WTC11 (cell line): Measurements from ENCODE around the gene METTL9. TPM values are rescaled to one million over a fixed set of nuclear protein-coding genes. Genes with fewer than 3 reads are reported as not detected.

ENCODE experiments used
- ARID4B ChIP-seq: sonication (generic); formaldehyde crosslinking; IDR thresholded peaks from 2 replicates; pipeline ENCODE4 v1.8.0; 2023; ENCODE audit warnings: missing genetic modification reagents, mild to moderate bottlenecking, borderline replicate concordance
- ATF1 ChIP-seq: sonication (generic); formaldehyde crosslinking; IDR thresholded peaks from 2 replicates; pipeline ENCODE4 v1.8.1; 2023; ENCODE audit warnings: mild to moderate bottlenecking, moderate library complexity, missing genetic modification reagents
- CBFB ChIP-seq: sonication (generic); formaldehyde crosslinking; IDR thresholded peaks from 2 replicates; pipeline ENCODE4 v1.8.1; 2022; ENCODE audit warnings: mild to moderate bottlenecking, low read depth, missing genetic modification reagents
- CDX4 ChIP-seq: fragments of 250-450 bp; sonication (Bioruptor Pico); IDR thresholded peaks from 2 replicates; pipeline ENCODE4 v1.9.0; 2021; ENCODE audit warnings: moderate library complexity, mild to moderate bottlenecking, inconsistent platforms, borderline replicate concordance
- CREB1 ChIP-seq: sonication (generic); formaldehyde crosslinking; IDR thresholded peaks from 2 replicates; pipeline ENCODE4 v1.8.0; 2023; ENCODE audit warnings: mild to moderate bottlenecking, missing genetic modification reagents
- CREM ChIP-seq: sonication (generic); formaldehyde crosslinking; IDR thresholded peaks from 2 replicates; pipeline ENCODE4 v1.8.1; 2022; ENCODE audit warnings: mild to moderate bottlenecking, missing genetic modification reagents, moderate library complexity
- ETV6 ChIP-seq: sonication (generic); formaldehyde crosslinking; IDR thresholded peaks from 2 replicates; pipeline ENCODE4 v1.8.1; 2022; ENCODE audit warnings: mild to moderate bottlenecking, missing genetic modification reagents
- FOXJ3 ChIP-seq: sonication (generic); formaldehyde crosslinking; IDR thresholded peaks from 2 replicates; pipeline ENCODE4 v1.9.0; 2021; ENCODE audit warnings: missing genetic modification reagents, mild to moderate bottlenecking, borderline replicate concordance
- FOXP4 ChIP-seq: sonication (generic); formaldehyde crosslinking; IDR thresholded peaks from 2 replicates; pipeline ENCODE4 v1.8.0; 2022; ENCODE audit warnings: mild to moderate bottlenecking, missing genetic modification reagents
- HMGXB4 ChIP-seq: sonication (generic); formaldehyde crosslinking; IDR thresholded peaks from 2 replicates; pipeline ENCODE4 v1.8.1; 2023; ENCODE audit warnings: mild to moderate bottlenecking, moderate library complexity, missing genetic modification reagents
- JUN ChIP-seq: sonication (generic); formaldehyde crosslinking; IDR thresholded peaks from 2 replicates; pipeline ENCODE4 v1.8.0; 2023; ENCODE audit warnings: mild to moderate bottlenecking, missing genetic modification reagents
- MXD4 ChIP-seq: fragments of 250-450 bp; sonication (Bioruptor Pico); IDR thresholded peaks from 2 replicates; pipeline ENCODE4 v1.8.0; 2021; ENCODE audit warnings: mild to moderate bottlenecking, moderate library complexity, borderline replicate concordance
- NFATC4 ChIP-seq: fragments of 250-450 bp; sonication (Bioruptor Pico); IDR thresholded peaks from 2 replicates; pipeline ENCODE4 v1.9.0; 2021; ENCODE audit warnings: mild to moderate bottlenecking
- NR2C2 ChIP-seq: sonication (generic); formaldehyde crosslinking; IDR thresholded peaks from 2 replicates; pipeline ENCODE4 v1.8.0; 2022; ENCODE audit warnings: mild to moderate bottlenecking, missing genetic modification reagents
- NR3C1 ChIP-seq: sonication (generic); formaldehyde crosslinking; conservative IDR thresholded peaks from 2 replicates; pipeline ENCODE4 v1.8.1; 2023; ENCODE audit warnings: low read depth, mild to moderate bottlenecking, missing genetic modification reagents
- PREB ChIP-seq: sonication (generic); formaldehyde crosslinking; IDR thresholded peaks from 2 replicates; pipeline ENCODE4 v1.8.1; 2022; ENCODE audit warnings: mild to moderate bottlenecking, missing genetic modification reagents, moderate library complexity, borderline replicate concordance
- RELA ChIP-seq: sonication (generic); formaldehyde crosslinking; IDR thresholded peaks from 2 replicates; pipeline ENCODE4 v1.8.1; 2022; ENCODE audit warnings: missing genetic modification reagents, mild to moderate bottlenecking, borderline replicate concordance
- SOX15 ChIP-seq: fragments of 250-450 bp; sonication (Bioruptor Pico); IDR thresholded peaks from 2 replicates; pipeline ENCODE4 v1.9.0; 2021; ENCODE audit warnings: mild to moderate bottlenecking
- TCF7 ChIP-seq: sonication (generic); formaldehyde crosslinking; IDR thresholded peaks from 2 replicates; pipeline ENCODE4 v1.8.0; 2022; ENCODE audit warnings: mild to moderate bottlenecking, low read depth, missing genetic modification reagents, moderate library complexity
- TEAD4 ChIP-seq: sonication (generic); formaldehyde crosslinking; IDR thresholded peaks from 2 replicates; pipeline ENCODE4 v1.8.0; 2022; ENCODE audit warnings: mild to moderate bottlenecking, missing genetic modification reagents
- ZNF121 ChIP-seq: sonication (generic); formaldehyde crosslinking; IDR thresholded peaks from 2 replicates; pipeline ENCODE4 v1.8.0; 2023; ENCODE audit warnings: missing genetic modification reagents
- ZNF219 ChIP-seq: sonication (generic); formaldehyde crosslinking; IDR thresholded peaks from 2 replicates; pipeline ENCODE4 v1.8.0; 2023; ENCODE audit warnings: missing genetic modification reagents, mild to moderate bottlenecking, borderline replicate concordance
- ZNF232 ChIP-seq: sonication (generic); formaldehyde crosslinking; IDR thresholded peaks from 2 replicates; pipeline ENCODE4 v1.8.0; 2022; ENCODE audit warnings: mild to moderate bottlenecking, missing genetic modification reagents
- ZNF423 ChIP-seq: fragments of 250-450 bp; sonication (Bioruptor Pico); IDR thresholded peaks from 2 replicates; pipeline ENCODE4 v2.1.2; 2022; ENCODE audit warnings: mild to moderate bottlenecking, moderate library complexity
- ZNF512 ChIP-seq: sonication (generic); formaldehyde crosslinking; IDR thresholded peaks from 2 replicates; pipeline ENCODE4 v1.8.1; 2022; ENCODE audit warnings: missing genetic modification reagents, borderline replicate concordance
- total RNA-seq: library from RNA; stranded (reverse); gene quantifications from 3 replicates; pipeline ENCODE4 v1.2.3, GENCODE V29; 2021

The METTL9 gene
- total RNA-seq, 1 experiment from 2014 or later: 94.6 TPM

GRCh38 chr16:21599122-21600030 lies at the start of gene METTL9 (continued):
- no peak for TF ChIP-seq ZNF423 (CRISPR knock-in tag)
- no peak for TF ChIP-seq NFATC4 (CRISPR knock-in tag)
- no peak for TF ChIP-seq TEAD4
- peak; percentile 95 for TF ChIP-seq ETV6 (CRISPR knock-in tag)
- TF ChIP-seq PREB (CRISPR knock-in tag): 0 out of 2 replicates have a peak, but pooled peaks have one; percentile 74
- peak; percentile 92; the same call in 1 of the 2 replicates for TF ChIP-seq FOXP4
- no peak for TF ChIP-seq ZNF512 (CRISPR knock-in tag)
- TF ChIP-seq MXD4 (CRISPR knock-in tag): no peak
- TF ChIP-seq CDX4: no peak
- no peak for TF ChIP-seq ZNF121 (CRISPR knock-in tag)
- 0 out of 2 replicates have a peak, but pooled peaks have one; percentile 66 for TF ChIP-seq TCF7
- no peak for TF ChIP-seq NR2C2 (CRISPR knock-in tag)
- TF ChIP-seq NR3C1 (CRISPR knock-in tag): no peak
- TF ChIP-seq CREM (CRISPR knock-in tag): peak; percentile 67; the same call in 1 of the 2 replicates
- TF ChIP-seq CBFB (CRISPR knock-in tag): peak; percentile 97
- no peak for TF ChIP-seq FOXJ3 (CRISPR knock-in tag)
- TF ChIP-seq JUN (CRISPR knock-in tag): 0 out of 2 replicates have a peak, but pooled peaks have one; percentile 13
- TF ChIP-seq ZNF219: 0 out of 2 replicates have a peak, but pooled peaks have one; percentile 65
- TF ChIP-seq SOX15: no peak
- no peak for TF ChIP-seq CREB1 (CRISPR knock-in tag)
- TF ChIP-seq ZNF232: no peak; the same call in none of the 2 replicates
- no peak for TF ChIP-seq RELA
- no peak for TF ChIP-seq ATF1 (CRISPR knock-in tag)
- TF ChIP-seq HMGXB4 (CRISPR knock-in tag): peak; percentile 89
- TF ChIP-seq ARID4B (CRISPR knock-in tag): peak; percentile 97; the same call in 1 of the 2 replicates
